Measurements from ENCODE around the gene MYO1H.
"Not testable (repeated sequence)": the region's sequence is repeated elsewhere in the genome, so short reads cannot be mapped to it uniquely, and the experiment has no call there.

The MYO1H gene

DNA sequence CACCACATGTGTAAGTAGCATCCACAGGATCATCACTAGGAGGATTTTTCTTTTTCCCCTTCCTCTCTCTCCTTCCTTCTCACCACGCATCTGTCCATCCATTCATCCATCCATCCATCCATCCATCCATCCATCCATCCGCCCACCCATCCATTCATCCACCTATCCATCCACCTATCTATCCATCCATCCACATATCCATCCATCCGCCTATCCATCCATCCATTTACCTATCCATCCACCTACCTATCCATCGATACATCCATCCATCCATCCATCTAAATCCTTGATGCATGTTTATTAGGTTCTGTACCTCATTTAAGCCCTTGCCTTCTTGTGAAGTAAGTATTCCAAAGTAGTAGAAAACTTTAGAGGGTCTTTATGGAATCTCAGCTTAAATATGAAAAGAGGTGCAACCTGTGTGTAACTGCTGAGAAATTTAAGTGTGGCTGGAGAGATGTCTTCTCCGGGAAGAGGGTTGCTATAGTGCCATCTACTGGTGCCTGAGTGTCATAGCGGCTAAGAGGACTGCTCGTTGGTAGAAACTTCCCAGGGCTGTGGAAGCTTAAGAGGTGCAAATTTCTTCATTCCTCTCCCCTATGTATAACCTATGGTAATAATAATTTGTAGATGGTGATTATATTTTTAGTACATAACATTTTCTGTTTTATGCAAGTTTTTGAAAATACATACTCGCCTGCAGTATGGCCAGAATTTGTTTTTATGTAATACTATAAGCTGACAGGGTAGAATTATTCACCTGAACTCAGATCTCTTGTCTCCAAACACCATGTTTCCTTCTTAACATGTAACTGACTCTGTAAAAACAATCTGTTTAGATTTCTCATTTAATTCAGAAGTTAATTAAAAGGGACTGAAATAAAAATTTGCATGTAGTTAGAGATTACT, 46.0 kb downstream of the MYO1H start:
- DNase-seq (ENCODE audit: low read depth in 1 of 2, low spot score in 1 of 2), result peak; percentile 34 to 45
- H3K4me3 ChIP-seq (replicated peaks; ENCODE audit: insufficient read depth, low read length), result no peak overlapping the region
- no peak overlapping the region for H3K27ac ChIP-seq (replicated peaks)
- H3K27me3 ChIP-seq (ENCODE audit: insufficient read depth, poor library complexity, severe bottlenecking), result no peaks in the 10 kb centered on the region
- TF ChIP-seq SPI1 (IDR thresholded peaks at IDR 0.05; ENCODE audit: borderline replicate concordance, low read depth) (no peak), POLR2AphosphoS5 (IDR thresholded peaks at IDR 0.05; ENCODE audit: low read depth) (no peak), CTCF (IDR thresholded peaks at IDR 0.05; ENCODE audit: insufficient read depth, low read length) (peak; percentile 89), GABPA (IDR thresholded peaks at IDR 0.05; ENCODE audit: low read depth) (no peak)
- TF ChIP-seq, protein P1, sequence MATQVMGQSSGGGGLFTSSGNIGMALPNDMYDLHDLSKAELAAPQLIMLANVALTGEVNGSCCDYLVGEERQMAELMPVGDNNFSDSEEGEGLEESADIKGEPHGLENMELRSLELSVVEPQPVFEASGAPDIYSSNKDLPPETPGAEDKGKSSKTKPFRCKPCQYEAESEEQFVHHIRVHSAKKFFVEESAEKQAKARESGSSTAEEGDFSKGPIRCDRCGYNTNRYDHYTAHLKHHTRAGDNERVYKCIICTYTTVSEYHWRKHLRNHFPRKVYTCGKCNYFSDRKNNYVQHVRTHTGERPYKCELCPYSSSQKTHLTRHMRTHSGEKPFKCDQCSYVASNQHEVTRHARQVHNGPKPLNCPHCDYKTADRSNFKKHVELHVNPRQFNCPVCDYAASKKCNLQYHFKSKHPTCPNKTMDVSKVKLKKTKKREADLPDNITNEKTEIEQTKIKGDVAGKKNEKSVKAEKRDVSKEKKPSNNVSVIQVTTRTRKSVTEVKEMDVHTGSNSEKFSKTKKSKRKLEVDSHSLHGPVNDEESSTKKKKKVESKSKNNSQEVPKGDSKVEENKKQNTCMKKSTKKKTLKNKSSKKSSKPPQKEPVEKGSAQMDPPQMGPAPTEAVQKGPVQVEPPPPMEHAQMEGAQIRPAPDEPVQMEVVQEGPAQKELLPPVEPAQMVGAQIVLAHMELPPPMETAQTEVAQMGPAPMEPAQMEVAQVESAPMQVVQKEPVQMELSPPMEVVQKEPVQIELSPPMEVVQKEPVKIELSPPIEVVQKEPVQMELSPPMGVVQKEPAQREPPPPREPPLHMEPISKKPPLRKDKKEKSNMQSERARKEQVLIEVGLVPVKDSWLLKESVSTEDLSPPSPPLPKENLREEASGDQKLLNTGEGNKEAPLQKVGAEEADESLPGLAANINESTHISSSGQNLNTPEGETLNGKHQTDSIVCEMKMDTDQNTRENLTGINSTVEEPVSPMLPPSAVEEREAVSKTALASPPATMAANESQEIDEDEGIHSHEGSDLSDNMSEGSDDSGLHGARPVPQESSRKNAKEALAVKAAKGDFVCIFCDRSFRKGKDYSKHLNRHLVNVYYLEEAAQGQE (IDR thresholded peaks at IDR 0.05; ENCODE audit: insufficient replicate concordance, low read depth), result no peak

DNA sequence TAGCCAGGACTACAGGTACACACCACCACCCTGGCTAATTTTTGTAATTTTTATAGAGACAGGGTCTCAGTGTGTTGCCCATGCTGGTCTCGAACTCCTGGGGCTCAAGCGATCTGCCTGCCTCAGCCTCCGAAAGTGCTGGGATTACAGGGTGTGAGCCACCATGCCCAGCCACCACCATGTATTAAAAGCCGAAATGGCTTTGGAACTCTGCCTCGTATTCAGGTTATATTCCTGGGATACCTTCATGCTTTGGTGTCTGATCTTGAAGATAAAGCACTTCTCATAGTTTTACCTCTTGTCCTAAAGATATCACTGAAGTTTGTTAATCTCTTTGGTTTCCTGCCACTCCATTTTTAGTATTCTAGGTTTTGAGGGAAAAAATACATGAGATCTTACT, 47.2 kb downstream of the MYO1H start:
- H3K27ac ChIP-seq (replicated peaks), result no peak overlapping the region
- H3K27me3 ChIP-seq (ENCODE audit: insufficient read depth, poor library complexity, severe bottlenecking), result no peaks in the 10 kb centered on the region
- TF ChIP-seq, protein P1 (IDR thresholded peaks at IDR 0.05; ENCODE audit: insufficient replicate concordance, low read depth), result no peak
- no peak for TF ChIP-seq SPI1 (IDR thresholded peaks at IDR 0.05; ENCODE audit: borderline replicate concordance, low read depth)
- TF ChIP-seq POLR2AphosphoS5 (IDR thresholded peaks at IDR 0.05; ENCODE audit: low read depth), result no peak
- TF ChIP-seq CTCF (IDR thresholded peaks at IDR 0.05; ENCODE audit: insufficient read depth, low read length), result no peak
- no peak for TF ChIP-seq GABPA (IDR thresholded peaks at IDR 0.05; ENCODE audit: low read depth)
- H3K4me3 ChIP-seq (replicated peaks; ENCODE audit: insufficient read depth, low read length), result no peak overlapping the region
- no peak for DNase-seq (ENCODE audit: low read depth in 1 of 2, low spot score in 1 of 2)

GRCh38 chr12:109404841-109405240, 57.1 kb downstream of the MYO1H start:
- DNase-seq (ENCODE audit: low read depth in 1 of 2, low spot score in 1 of 2); H3K4me3 ChIP-seq (replicated peaks; ENCODE audit: insufficient read depth, low read length); H3K27me3 ChIP-seq (ENCODE audit: insufficient read depth, poor library complexity, severe bottlenecking); H3K27ac ChIP-seq (replicated peaks): not testable (repeated sequence)

DNA sequence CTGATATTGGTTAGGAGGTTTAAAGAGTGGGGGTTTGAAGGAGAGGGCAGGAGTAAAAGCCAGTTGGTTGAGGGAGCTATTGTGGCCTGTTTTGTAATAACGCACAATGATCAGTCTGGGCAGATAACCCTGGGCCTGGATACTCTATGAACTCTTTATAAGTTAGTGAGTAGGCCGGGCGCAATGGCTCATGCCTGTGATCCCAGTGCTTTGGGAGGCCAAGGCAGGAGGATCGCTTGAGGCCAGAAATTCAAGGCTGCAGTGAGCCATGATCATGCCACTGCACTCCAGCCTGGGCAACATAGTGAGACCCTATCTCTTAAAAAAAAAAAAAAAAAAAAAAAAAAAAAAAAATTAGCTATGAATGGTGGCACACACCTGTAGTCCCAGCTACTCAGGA, 58.4 kb downstream of the MYO1H start:
- not testable (repeated sequence) for H3K27me3 ChIP-seq (ENCODE audit: insufficient read depth, poor library complexity, severe bottlenecking); DNase-seq (ENCODE audit: low read depth in 1 of 2, low spot score in 1 of 2); H3K4me3 ChIP-seq (replicated peaks; ENCODE audit: insufficient read depth, low read length); H3K27ac ChIP-seq (replicated peaks)
